HG03558 (cell line): Measurements from ENCODE around the gene NECTIN4.
"Not testable (repeated sequence)": the region's sequence is repeated elsewhere in the genome, so short reads cannot be mapped to it uniquely, and the experiment has no call there.

Experiments
- ATAC-seq: cut with Tn5 transposase; IDR thresholded peaks from one replicate; pipeline ENCODE4 v1.9.1; 2021; ENCODE audit warnings: moderate number of reproducible peaks; ENCODE audit not compliant: unreplicated experiment; ENCODE audit errors: extremely low read depth

The NECTIN4 gene

GRCh38 chr1:161089251-161089924 is at the start of gene NECTIN4:
Gene NECTIN4, minus strand, starts transcription at chr1:161089558. Its CDS starts 262 bp downstream, at chr1:161089296.
- no peak for ATAC-seq

- ATAC-seq = no peak
Observed at GRCh38 chr1:161138431-161138830, 49.1 kb upstream of the NECTIN4 start.

GRCh38 chr1:161137881-161138280 is 48.5 kb upstream of the NECTIN4 start:
- ATAC-seq = no peak

GRCh38 chr1:161133220-161133740 is 43.9 kb upstream of the NECTIN4 start:
- no peak for ATAC-seq

GRCh38 chr1:161132410-161133219 is 43.3 kb upstream of the NECTIN4 start, which contains the start of gene DEDD:
Gene DEDD, minus strand, starts transcription at chr1:161132667. Its CDS starts 8,205 bp downstream, at chr1:161124462.
- peak; percentile 89 for ATAC-seq

- no peak for ATAC-seq
Observed at GRCh38 chr1:161131523-161132409, 42.4 kb upstream of the NECTIN4 start.

- ATAC-seq = no peak
Observed at GRCh38 chr1:161130266-161130665, 40.9 kb upstream of the NECTIN4 start.

GRCh38 chr1:161128591-161129420 is 39.4 kb upstream of the NECTIN4 start:
- ATAC-seq = no peak

GRCh38 chr1:161127649-161128048 is 38.3 kb upstream of the NECTIN4 start:
- no peak for ATAC-seq

- ATAC-seq = no peak
Observed at GRCh38 chr1:161122967-161123366, 33.6 kb upstream of the NECTIN4 start.

- ATAC-seq = no peak
Observed at GRCh38 chr1:161121834-161122233, 32.5 kb upstream of the NECTIN4 start.

- no peak for ATAC-seq
Observed at GRCh38 chr1:161121042-161121650, 31.8 kb upstream of the NECTIN4 start.

GRCh38 chr1:161119092-161119903 is 29.9 kb upstream of the NECTIN4 start:
- no peak for ATAC-seq

- peak; percentile 64 for ATAC-seq
Observed at GRCh38 chr1:161117759-161118581, 28.6 kb upstream of the NECTIN4 start, which contains the start of the genes NIT1 and PFDN2. Gene NIT1, plus strand, starts transcription at chr1:161118105. Its CDS starts 72 bp downstream, at chr1:161118177. Gene PFDN2, minus strand, starts transcription at chr1:161118037. Its CDS starts 11 bp downstream, at chr1:161118026.

- ATAC-seq = not testable (repeated sequence)
Observed at GRCh38 chr1:161115961-161116360, 26.6 kb upstream of the NECTIN4 start.

- no peak for ATAC-seq
Observed at GRCh38 chr1:161115132-161115711, 25.9 kb upstream of the NECTIN4 start.

GRCh38 chr1:161114556-161114955 is 25.2 kb upstream of the NECTIN4 start:
- ATAC-seq = no peak
